Activated CD4-positive, alpha-beta T cell treated with anti-CD3 and anti-CD28 coated beads for 36 hours (primary cell): ENCODE results near the gene NEURL3. TPM values are rescaled to one million over a fixed set of nuclear protein-coding genes. Genes with fewer than 3 reads are reported as not detected.
"Not testable (repeated sequence)": the region's sequence is repeated elsewhere in the genome, so short reads cannot be mapped to it uniquely, and the experiment has no call there.

Source experiments
- ATAC-seq: fragments of 200-7000 bp; cut with Tn5 transposase; one replicate; pipeline ENCODE4 v1.10.0; 2021; ENCODE audit warnings: mild to moderate bottlenecking, moderate library complexity
- CTCF ChIA-PET: fragments of 350-600 bp; sonication (Branson Sonifier 250); formaldehyde crosslinking; loops from one replicate; lab custom pipeline; 2021; ENCODE audit warnings: antibody characterized with exemption; lab: Charles Lee
- POLR2A ChIA-PET: fragments of 350-600 bp; sonication (Branson Sonifier 250); formaldehyde crosslinking; loops from one replicate; lab custom pipeline; 2021; ENCODE audit warnings: antibody characterized with exemption, inconsistent platforms; lab: Charles Lee
- DNase-seq: peaks from one replicate; pipeline ENCODE4 v3.0.0-alpha.2; 2020
- H3K27ac Mint-ChIP-seq: one replicate; pipeline ENCODE4 v1.8.0; 2021; ENCODE audit warnings: mixed read lengths
- H3K27me3 Mint-ChIP-seq: one replicate; pipeline ENCODE4 v1.8.0; 2021; ENCODE audit warnings: mixed read lengths
- H3K36me3 Mint-ChIP-seq: one replicate; pipeline ENCODE4 v1.8.0; 2021; ENCODE audit warnings: low read depth, mixed read lengths
- H3K4me1 Mint-ChIP-seq: one replicate; pipeline ENCODE4 v1.8.0; 2021; ENCODE audit warnings: mixed read lengths
- H3K4me3 Mint-ChIP-seq: one replicate; pipeline ENCODE4 v1.8.0; 2021; ENCODE audit warnings: mild to moderate bottlenecking, moderate library complexity, mixed read lengths
- H3K9me3 Mint-ChIP-seq: one replicate; pipeline ENCODE4 v1.8.0; 2021; ENCODE audit warnings: low read depth, mixed read lengths
- intact Hi-C, 2 experiments: fragments of 100-400 bp; cut with DNase I in 1 of 2; cut with micrococcal nuclease in 1 of 2; formaldehyde crosslinking; loops; one replicate each; pipeline versions ENCODE4 v1.14.2 to v1.15.1; 2022 to 2024; cut with DNase I, micrococcal nuclease
- total RNA-seq, 2 experiments: library from RNA; stranded (reverse); gene quantifications; one replicate each; pipeline ENCODE4 v1.2.3, GENCODE V29; 2021

The NEURL3 gene
- under 1 TPM; 0.33 to 0.41 TPM for total RNA-seq

DNA sequence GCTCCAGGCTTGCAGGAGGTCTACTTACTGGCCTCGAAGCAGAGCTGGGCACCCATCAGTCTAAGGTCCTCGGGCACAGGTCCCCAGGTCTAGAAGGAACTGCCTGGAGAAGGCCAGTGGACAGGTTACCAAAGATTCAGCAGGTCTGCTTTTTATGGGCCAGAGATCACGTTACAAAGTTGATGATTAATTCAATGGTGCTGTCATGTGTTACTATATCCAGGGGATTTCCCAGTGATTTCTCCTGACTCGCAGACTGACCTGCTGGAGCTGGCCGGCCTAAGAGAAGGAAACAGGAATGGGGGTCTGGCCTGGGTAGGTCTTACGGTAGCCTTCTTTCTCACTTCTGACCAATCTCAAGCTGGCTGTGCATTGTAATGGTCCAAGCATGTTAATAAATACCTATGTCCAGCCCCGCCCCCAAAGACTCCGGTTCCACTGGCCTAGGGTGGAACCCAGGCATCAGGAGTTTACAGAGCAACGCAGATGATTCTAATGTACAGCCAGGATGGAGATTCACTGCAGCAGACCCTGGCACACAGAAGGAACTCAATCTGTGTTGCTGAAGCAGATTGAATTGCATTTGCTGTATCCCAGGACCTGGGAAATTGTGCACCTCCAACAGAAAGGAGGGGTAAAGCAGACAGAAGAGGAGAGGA lies at the start of gene NEURL3:
Gene NEURL3 (minus strand): TSS at position 127 of the 659 bp plus-strand sequence. CDS start 71 bp downstream, at position 56.
- DNase-seq (no peak), ATAC-seq (no peak)
- Mint-ChIP-seq H3K27ac (no peak within 1 kb of the TSS), H3K9me3 (no peaks in the 10 kb centered on the region), H3K36me3 (no peaks in the 10 kb centered on the region), H3K4me3 (no peak within 1 kb of the TSS), H3K27me3 (peaks cover 7% of the 10 kb centered on the region), H3K4me1 (peaks cover 26% of the 10 kb centered on the region)
- intact Hi-C loops, result loop anchor here (5.0 kb wide), 2 partner anchors 78 to 238 kb away; partner anchors contain the start of genes CIAO1 (in 1 of the 2) and TMEM127 (in 1 of the 2)
- ChIA-PET CTCF (interaction anchor here (0.6 to 9.5 kb wide), 11 partner anchors 10 to 194 kb away, joined by 3 to 128 read pairs (median 3); no protein-coding TSS in a partner anchor), POLR2A (interaction anchor here (0.8 kb wide), 1 partner anchor 39 kb away, joined by 3 read pairs; no protein-coding TSS in a partner anchor)

- peak; percentile 42 for ATAC-seq
- Mint-ChIP-seq H3K36me3 (peaks cover 17% of the 10 kb centered on the region), H3K27me3 (no peaks in the 10 kb centered on the region), H3K9me3 (no peaks in the 10 kb centered on the region), H3K27ac (peak overlapping the region; percentile 75), H3K4me1 (peaks cover 29% of the 10 kb centered on the region), H3K4me3 (peak overlapping the region; percentile 32)
- peak; percentile 86 for DNase-seq
- intact Hi-C loops, result loop anchor here (1.0 to 5.0 kb wide), 7 partner anchors 15 to 147 kb away; no protein-coding TSS in a partner anchor
- POLR2A ChIA-PET, result interaction anchor here (0.5 to 6.5 kb wide), 11 partner anchors 10 to 350 kb away, joined by 3 to 58 read pairs (median 5); partner anchors contain the start of gene ARID5A
- CTCF ChIA-PET, result interaction anchor here (0.5 to 6.8 kb wide), 30 partner anchors 12 to 249 kb away, joined by 3 to 95 read pairs (median 4); partner anchors contain the start of genes ARID5A and SNRNP200
Measured at GRCh38 chr2:96554293-96555145, 49.4 kb upstream of the NEURL3 start.

- H3K27me3 Mint-ChIP-seq, ATAC-seq, H3K4me3 Mint-ChIP-seq, H3K9me3 Mint-ChIP-seq, DNase-seq: not testable (repeated sequence)
- ChIA-PET POLR2A (interaction anchor here (0.5 to 6.5 kb wide), 11 partner anchors 10 to 350 kb away, joined by 3 to 58 read pairs (median 5); partner anchors contain the start of gene ARID5A), CTCF (interaction anchor here (0.5 to 6.8 kb wide), 27 partner anchors 12 to 249 kb away, joined by 3 to 95 read pairs (median 5); partner anchors contain the start of genes ARID5A and SNRNP200)
- H3K4me1 Mint-ChIP-seq, result peaks cover 29% of the 10 kb centered on the region
- H3K27ac Mint-ChIP-seq, result peak overlapping the region; percentile 75
- H3K36me3 Mint-ChIP-seq, result peaks cover 18% of the 10 kb centered on the region
- intact Hi-C loops, result loop anchor here (1.0 to 5.0 kb wide), 8 partner anchors 15 to 147 kb away; no protein-coding TSS in a partner anchor
Measured at GRCh38 chr2:96553957-96554292, 48.8 kb upstream of the NEURL3 start.

DNA sequence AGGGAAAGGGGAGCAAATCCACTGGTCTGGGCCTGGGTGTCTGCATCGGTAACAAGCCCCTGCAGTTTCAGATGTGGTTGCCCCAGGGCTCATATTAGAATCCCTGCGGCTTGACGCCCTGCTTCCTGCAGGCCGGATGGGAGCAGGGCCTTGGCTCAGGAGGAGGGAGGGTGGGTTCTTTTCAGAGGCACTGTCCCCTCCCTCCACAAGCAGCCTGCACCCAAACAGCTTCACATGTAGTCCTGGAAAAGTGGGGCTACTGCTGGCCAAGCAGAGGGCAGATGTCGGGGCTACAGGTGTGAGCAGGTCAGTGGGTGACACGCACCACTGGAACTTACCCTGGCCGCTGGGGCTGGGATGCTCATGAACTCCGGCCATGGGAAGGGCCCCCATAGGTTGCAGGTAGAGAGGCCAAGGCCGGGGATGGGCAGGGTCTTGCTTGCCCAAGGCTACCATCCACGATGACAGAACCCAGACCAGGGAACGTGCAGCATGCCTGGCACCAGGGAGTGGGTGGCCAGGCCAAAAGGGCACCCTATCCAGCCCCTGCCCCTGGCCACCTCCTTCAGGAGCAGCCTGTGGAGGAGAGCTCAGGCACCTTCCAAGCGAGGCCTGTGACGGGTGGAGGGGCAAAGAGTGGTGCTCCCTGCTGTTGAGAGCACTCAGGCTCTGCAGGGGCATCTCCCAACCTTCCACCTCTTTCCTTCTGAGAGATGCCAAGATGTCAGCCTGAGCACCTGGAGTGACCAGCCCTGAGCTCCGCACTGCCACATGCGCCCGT lies 48.2 kb upstream of the NEURL3 start:
- intact Hi-C loops, result loop anchor here in 1 of 2 experiments (2.0 to 5.0 kb wide), 2 partner anchors 15 to 146 kb away; no protein-coding TSS in a partner anchor
- Mint-ChIP-seq H3K4me1 (peaks cover 29% of the 10 kb centered on the region), H3K27me3 (no peaks in the 10 kb centered on the region), H3K9me3 (no peaks in the 10 kb centered on the region), H3K4me3 (peak overlapping the region; percentile 28), H3K36me3 (peaks cover 22% of the 10 kb centered on the region), H3K27ac (peak overlapping the region; percentile 75)
- CTCF ChIA-PET, result interaction anchor here (0.6 to 6.8 kb wide), 19 partner anchors 12 to 248 kb away, joined by 3 to 95 read pairs (median 5); partner anchors contain the start of genes ARID5A and SNRNP200
- ATAC-seq, result peak; percentile 2
- peak; percentile 47 for DNase-seq
- POLR2A ChIA-PET, result interaction anchor here (0.8 to 6.5 kb wide), 6 partner anchors 9 to 208 kb away, joined by 3 to 58 read pairs (median 5); partner anchors contain the start of gene ARID5A

DNA sequence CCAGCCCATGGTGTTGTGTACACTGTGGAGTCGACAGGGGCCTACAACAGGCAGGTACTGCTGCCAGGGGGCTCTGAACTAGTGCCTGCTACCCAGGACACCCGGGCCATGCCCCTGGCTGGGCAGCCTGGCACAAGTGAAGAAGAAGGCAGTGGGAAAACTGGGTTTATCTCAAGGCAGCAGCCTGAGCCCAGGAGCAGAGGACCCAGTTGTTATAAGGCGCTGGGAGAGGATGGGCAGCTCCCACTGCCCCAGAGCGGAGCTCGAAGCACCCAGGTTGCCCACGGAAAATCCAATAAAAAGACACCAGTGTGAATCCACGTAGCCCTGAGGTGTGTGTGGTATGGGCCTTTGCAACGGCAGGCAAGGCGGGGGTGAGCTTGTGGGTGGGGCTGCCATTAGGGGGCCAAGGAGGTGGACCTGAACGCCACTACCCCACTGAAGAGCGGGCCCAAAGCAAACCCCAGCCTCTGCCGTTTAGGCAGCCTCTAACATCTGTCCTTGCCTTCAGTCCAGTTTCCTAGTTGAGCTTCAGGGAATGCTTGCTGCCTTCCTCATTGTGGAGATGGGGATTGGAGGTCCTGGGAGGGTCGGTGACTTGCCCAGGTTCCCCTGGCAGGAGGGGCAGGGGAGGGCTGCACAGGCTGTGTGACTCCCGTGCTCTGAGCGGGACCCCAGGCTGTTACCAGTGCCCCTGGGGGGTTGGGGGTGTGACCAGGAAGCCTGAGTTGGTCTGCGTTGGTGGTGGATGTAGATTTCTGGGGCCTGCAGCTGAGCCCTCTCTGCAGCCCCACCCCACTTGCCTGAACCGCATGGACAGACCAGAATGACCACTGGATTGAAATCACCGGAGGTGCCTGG lies 47.4 kb upstream of the NEURL3 start:
- H3K4me1 Mint-ChIP-seq, result peaks cover 32% of the 10 kb centered on the region
- H3K4me3 Mint-ChIP-seq, result peak overlapping the region; percentile 28
- peak overlapping the region; percentile 37 for H3K27ac Mint-ChIP-seq
- peak; percentile 35 for DNase-seq
- no peaks in the 10 kb centered on the region for H3K9me3 Mint-ChIP-seq
- CTCF ChIA-PET, result interaction anchor here (2.1 to 6.8 kb wide), 3 partner anchors 11 to 144 kb away, joined by 10 to 95 read pairs (median 30); partner anchors contain the start of gene ARID5A
- no peak for ATAC-seq
- intact Hi-C loops, result loop anchor here in 1 of 2 experiments (2.0 to 5.0 kb wide), 2 partner anchors 14 to 145 kb away; no protein-coding TSS in a partner anchor
- peaks cover 29% of the 10 kb centered on the region for H3K36me3 Mint-ChIP-seq
- H3K27me3 Mint-ChIP-seq, result no peaks in the 10 kb centered on the region
- POLR2A ChIA-PET, result interaction anchor here (6.5 kb wide), 1 partner anchor 14 kb away, joined by 58 read pairs; the partner anchor contains the start of gene ARID5A

- H3K36me3 Mint-ChIP-seq, result peaks cover 35% of the 10 kb centered on the region
- ATAC-seq (no peak), DNase-seq (peak; percentile 22)
- intact Hi-C loops, result loop anchor here in 1 of 2 experiments (2.0 to 5.0 kb wide), 2 partner anchors 13 to 144 kb away; no protein-coding TSS in a partner anchor
- no peak overlapping the region for H3K4me3 Mint-ChIP-seq
- H3K9me3 Mint-ChIP-seq, result no peaks in the 10 kb centered on the region
- POLR2A ChIA-PET, result interaction anchor here (6.5 kb wide), 1 partner anchor 13 kb away, joined by 58 read pairs; the partner anchor contains the start of gene ARID5A
- peaks cover 32% of the 10 kb centered on the region for H3K4me1 Mint-ChIP-seq
- H3K27ac Mint-ChIP-seq, result peak overlapping the region; percentile 31
- no peaks in the 10 kb centered on the region for H3K27me3 Mint-ChIP-seq
- CTCF ChIA-PET, result interaction anchor here (0.7 to 6.8 kb wide), 3 partner anchors 11 to 230 kb away, joined by 3 to 95 read pairs (median 30); partner anchors contain the start of gene ARID5A
Measured at GRCh38 chr2:96551605-96552314, 46.6 kb upstream of the NEURL3 start.

DNA sequence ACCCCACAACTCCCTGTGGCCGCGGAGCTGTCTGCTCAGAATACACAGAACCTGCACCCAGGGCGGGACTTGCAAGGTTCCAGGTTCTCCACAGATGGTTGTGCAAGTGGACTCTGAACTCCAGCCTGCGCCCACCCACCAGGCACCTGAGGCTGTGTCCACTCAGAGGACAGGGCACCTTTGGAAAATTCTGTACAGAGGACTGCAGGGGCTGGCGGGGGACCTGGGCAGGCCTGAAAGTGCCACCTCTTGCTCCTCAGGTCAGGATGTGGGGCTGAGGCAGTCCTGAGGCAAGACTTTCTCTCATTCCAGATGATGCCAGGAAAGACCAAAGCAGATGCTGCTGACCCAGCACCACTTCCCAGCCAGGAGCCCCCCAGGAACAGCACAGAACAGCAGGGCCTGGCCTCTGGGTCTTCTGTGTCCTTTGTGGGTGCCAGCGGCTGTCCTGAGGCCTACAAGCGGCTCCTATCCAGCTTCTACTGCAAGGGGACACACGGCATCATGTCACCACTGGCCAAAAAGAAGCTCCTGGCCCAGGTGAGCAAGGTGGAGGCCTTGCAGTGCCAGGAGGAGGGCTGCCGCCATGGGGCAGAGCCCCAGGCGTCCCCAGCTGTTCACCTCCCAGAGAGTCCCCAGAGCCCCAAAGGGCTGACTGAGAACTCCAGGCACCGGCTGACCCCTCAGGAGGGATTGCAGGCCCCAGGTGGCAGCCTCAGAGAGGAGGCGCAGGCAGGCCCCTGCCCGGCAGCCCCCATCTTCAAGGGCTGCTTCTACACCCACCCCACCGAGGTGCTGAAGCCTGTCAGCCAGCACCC lies 45.8 kb upstream of the NEURL3 start:
- no peaks in the 10 kb centered on the region for H3K9me3 Mint-ChIP-seq
- no peak overlapping the region for H3K4me3 Mint-ChIP-seq
- DNase-seq (no peak), ATAC-seq (no peak)
- CTCF ChIA-PET, result interaction anchor here (0.5 to 0.8 kb wide), 3 partner anchors 11 to 229 kb away, joined by 3 to 4 read pairs (median 3); no protein-coding TSS in a partner anchor
- H3K4me1 Mint-ChIP-seq, result peaks cover 34% of the 10 kb centered on the region
- H3K36me3 Mint-ChIP-seq, result peaks cover 42% of the 10 kb centered on the region
- intact Hi-C loops, result loop anchor here in 1 of 2 experiments (5.0 kb wide), 1 partner anchor 144 kb away; no protein-coding TSS in a partner anchor
- no peak overlapping the region for H3K27ac Mint-ChIP-seq
- H3K27me3 Mint-ChIP-seq, result no peaks in the 10 kb centered on the region
- POLR2A ChIA-PET, result no interaction called here

- H3K27me3 Mint-ChIP-seq, result no peaks in the 10 kb centered on the region
- no peak for ATAC-seq
- CTCF ChIA-PET, result interaction anchor here (0.6 kb wide), 1 partner anchor 36 kb away, joined by 3 read pairs; no protein-coding TSS in a partner anchor
- no peak overlapping the region for H3K27ac Mint-ChIP-seq
- peaks cover 50% of the 10 kb centered on the region for H3K36me3 Mint-ChIP-seq
- intact Hi-C loops, result loop anchor here in 1 of 2 experiments (5.0 kb wide), 1 partner anchor 143 kb away; no protein-coding TSS in a partner anchor
- DNase-seq, result no peak
- no peak overlapping the region for H3K4me3 Mint-ChIP-seq
- no peaks in the 10 kb centered on the region for H3K9me3 Mint-ChIP-seq
- H3K4me1 Mint-ChIP-seq, result peaks cover 40% of the 10 kb centered on the region
- POLR2A ChIA-PET, result no interaction called here
Measured at GRCh38 chr2:96549967-96550786, 45.0 kb upstream of the NEURL3 start.
